Kidney tubule cell (primary cell): Measurements from ENCODE around the gene WNT4.

ENCODE experiments used
- DNase-seq: peaks from one replicate; pipeline ENCODE4 v3.0.0-alpha.2; 2018; ENCODE audit warnings: low spot score

The WNT4 gene

DNA sequence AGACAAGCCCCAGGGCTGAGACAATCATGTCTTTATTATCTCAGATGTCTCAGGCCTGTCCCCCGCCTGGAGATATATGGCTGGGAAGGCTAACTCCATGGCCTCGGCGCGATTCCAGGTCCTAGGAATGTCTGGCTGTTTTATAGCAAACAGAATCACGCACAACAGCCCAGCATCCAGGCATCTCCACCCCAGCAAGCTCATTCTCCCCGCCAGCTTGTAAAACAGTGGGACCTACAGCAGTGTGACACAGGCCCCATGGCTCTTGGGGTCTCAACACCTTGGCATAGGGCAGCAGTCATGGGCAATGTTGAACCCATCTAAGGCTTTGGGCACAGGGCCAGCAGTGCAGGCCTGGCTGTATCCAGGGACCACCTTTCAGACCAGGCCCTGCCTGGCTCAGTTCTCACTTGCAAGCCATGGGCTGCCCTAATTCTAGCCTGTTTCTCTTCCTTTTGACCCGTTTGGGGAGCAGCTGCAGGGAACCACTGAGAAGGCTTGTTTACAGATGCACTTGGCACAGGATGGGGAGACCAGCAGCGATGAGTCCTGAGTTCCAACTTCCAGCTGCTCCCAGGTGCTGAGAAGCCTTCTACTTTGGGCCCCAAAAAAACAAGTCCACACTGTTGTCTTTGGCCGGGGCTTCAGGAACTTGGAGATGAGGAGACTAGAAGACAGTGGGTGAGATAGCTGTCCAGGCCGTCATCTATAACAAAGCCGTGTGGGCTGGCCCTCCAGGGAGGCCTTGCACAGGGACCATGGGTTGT is 34.4 kb downstream of the WNT4 start:
- DNase-seq, result no peak

- peak; percentile 70 for DNase-seq
These were observed 35.8 kb downstream of the WNT4 start for GRCh38 chr1:22107126-22107525.

GRCh38 chr1:22105611-22106207 is 37.2 kb downstream of the WNT4 start:
- peak; percentile 59 for DNase-seq

DNA sequence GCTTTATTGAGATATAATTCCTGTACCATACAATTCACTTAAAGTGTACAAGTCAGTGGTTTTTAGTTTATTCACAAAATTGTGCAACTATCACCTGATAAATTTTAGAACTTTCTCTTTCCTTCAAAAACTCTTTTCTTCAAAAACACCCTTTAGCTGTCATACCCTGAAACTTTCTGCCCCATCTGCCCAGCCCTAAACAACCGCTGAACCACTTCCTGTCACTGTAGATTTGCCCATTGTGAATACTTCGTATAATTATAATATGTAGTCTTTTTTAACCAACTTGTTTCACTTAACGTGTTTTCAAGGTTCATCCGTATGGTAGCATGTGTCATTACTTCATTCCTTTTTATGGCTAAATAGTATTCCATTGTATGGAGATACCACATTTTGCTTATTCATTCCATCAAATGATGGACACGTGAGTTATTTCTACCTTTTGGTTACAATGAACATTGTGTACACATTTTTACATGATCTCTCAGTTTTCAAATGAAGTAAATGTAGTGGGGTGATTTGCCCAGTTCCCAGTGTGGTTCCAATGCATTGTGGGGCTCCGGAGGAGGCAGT is 37.9 kb downstream of the WNT4 start:
- DNase-seq, result no peak

DNA sequence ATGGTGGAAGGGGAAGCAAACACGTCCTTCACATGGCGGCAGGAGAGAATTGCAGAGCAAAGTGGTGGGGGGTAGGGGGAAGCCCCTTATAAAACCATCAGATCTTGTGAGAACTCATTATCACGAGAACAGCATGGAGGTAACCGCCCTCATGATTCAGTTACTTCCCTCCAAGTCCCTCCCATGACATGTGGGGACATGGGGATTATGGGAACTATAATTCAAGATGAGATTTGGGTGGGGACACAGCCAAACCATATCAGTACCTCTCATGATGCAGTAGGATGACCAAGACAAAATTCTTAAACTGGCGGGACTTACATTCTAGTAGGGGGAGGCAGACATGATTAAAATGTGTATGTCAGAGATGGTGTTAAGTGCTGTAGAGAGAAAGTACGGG is 38.8 kb downstream of the WNT4 start:
- DNase-seq, result no peak

DNA sequence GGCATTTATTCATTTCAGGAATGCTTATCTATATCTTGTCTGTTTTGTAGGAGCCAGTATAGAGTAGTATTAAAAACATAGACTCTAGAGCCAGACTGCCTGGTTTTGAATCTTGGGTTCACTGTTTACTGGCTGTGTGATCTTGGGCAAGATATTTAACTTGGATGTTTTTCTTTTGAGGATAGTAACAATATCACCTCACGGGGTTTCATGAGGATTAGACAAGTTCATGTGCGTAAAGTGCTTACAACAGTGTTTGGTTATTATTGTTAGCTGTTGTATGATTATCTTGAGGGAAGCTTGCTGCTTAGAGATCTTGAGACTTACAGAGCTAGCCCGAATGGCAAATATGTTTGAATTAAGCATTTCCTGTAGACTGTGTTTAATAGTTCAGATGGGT is 40.2 kb downstream of the WNT4 start:
- DNase-seq, result no peak

GRCh38 chr1:22101995-22102394 is 40.9 kb downstream of the WNT4 start:
- DNase-seq, result no peak

GRCh38 chr1:22101199-22101598 is 41.7 kb downstream of the WNT4 start:
- no peak for DNase-seq

DNA sequence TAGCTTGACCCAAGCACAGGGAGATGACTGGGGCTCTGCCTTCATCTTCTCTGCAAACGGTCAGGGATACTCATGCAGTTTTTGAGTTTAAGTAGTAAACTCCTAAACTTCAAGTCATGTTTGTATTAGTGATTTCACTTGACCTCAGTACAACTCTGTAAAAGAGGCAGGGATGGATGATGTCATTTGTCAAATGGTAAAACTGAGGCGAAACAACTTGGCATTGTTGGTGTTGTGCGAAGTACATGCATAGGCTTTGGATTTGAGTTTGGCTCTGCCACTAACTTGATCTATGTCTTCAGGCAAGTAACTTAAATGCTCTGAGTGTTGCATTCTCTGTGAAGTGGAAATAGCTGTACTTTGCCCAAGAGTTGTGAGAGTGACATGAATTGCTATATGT is 42.7 kb downstream of the WNT4 start:
- no peak for DNase-seq

GRCh38 chr1:22098752-22099151 is 44.1 kb downstream of the WNT4 start:
- no peak for DNase-seq

GRCh38 chr1:22096463-22096862 is 46.4 kb downstream of the WNT4 start:
- no peak for DNase-seq

DNA sequence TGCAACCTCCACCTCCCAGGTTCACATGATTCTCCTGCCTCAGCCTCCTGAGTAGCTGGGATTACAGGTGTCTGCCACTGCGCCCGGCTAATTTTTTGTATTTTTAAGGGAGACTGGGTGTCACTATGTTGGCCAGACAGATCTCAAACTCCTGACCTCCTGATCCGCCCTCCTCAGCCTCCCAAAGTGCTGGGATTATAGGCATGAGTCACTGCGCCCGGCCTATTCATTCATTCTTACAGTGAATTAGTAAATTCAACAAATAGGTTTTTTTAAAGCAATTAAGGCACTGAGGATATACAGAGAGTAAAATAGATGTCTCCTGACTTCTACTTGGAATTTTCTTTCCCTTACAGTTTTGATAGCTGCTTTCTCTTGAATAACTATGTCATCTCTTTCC is 46.9 kb downstream of the WNT4 start:
- DNase-seq, result no peak

- no peak for DNase-seq
These were observed 49.4 kb downstream of the WNT4 start for GRCh38 chr1:22093513-22093912.

- DNase-seq, result peak; percentile 81
These were observed 50.7 kb downstream of the WNT4 start for GRCh38 chr1:22092026-22092768.

DNA sequence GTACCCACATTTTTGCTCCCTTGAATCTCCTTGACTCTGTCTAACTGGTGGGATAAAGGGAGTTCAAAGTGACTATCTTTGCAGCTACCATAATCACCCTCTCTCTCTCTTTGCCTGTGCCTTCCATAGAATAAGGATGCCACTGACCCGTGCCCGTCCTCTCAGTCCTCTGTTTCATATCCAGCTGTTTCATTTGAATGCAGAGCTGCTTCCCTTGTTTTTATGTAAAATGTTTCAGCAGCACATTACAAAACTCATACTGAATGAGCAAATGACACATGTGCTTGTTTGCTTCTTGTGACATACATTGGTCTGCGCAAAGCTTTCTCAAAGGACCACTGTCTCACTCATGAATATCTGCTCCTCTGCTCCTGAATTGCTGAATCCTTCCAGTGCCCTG is 52.0 kb downstream of the WNT4 start:
- no peak for DNase-seq

DNA sequence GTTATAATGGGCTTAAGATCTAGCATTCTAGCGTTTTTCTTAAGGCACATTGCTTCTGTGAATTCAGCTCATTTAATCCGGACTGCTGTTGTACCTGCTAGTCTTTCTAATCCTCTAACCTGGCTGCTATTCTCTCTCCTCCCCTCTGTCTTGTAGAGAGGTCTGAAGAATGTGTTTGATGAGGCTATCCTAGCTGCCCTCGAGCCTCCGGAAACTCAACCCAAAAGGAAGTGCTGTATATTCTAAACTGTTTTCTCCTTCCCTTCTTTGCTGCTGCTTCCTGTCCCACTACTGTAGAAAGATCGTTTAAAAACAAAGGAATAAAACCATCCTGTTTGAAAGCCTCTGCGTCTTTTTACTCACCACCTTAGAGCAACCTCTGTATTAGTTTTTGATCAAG is 53.1 kb downstream of the WNT4 start:
- DNase-seq, result no peak

GRCh38 chr1:22089134-22089571 is 53.7 kb downstream of the WNT4 start:
- DNase-seq, result no peak

DNA sequence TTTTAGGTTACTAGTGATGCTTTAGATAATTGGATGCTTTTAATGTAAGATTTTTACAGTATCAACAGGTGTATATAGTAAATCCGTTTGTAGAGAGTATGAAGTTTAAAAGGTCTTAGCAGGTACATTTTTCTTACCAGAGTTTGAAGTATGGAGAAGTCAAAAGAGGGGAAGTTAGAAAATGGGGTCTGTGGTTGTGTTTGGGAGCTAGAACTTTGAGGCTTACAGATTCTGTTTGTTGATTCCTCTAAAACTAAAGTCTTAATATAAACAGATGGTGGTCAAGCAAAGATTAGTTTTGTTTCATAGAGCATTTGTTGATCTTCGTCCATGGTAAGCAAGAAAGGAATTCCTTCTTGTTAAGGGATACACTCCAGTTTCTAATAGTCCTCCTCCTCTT is 54.6 kb downstream of the WNT4 start:
- no peak for DNase-seq

DNA sequence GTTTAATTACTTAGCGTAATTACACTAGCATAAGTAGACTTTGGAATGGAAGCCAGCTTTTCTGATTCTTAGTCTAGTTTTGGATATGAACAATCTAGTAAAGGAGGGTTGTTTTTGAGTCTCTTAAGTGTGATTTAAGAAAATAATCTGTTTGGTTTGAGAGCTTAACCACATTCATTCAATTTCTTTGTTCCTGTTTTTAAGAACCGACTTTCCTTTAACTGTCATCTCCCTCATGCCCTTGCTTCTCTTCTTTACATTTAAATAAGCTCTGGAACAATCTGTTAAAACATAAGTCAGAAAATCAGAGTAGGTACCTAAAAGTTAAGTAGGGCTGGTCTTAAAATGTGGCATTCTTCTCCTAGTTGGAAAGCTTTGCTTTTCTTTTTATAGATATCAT is 62.7 kb downstream of the WNT4 start:
- DNase-seq, result no peak

DNA sequence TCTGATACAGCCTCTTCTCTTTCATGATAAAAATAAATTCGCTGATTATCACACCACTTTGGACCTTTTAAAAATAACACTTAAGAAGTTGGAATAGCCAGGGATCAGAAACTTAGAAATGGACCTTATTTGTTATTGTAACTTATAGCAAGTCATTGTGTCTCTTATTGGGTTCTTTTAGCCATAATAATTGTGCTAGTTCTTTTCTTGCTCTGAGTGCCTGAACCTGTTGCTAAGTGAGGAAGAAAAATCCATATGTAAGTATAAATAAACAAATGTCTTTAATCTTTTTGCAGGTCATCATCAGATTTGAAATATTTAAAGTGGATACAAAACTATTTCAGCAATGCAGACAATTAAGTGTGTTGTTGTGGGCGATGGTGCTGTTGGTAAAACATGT is 64.8 kb downstream of the WNT4 start:
- DNase-seq, result no peak

- peak; percentile 28 for DNase-seq
These were observed 65.2 kb downstream of the WNT4 start for GRCh38 chr1:22077728-22078127.

- DNase-seq, result no peak
These were observed 66.6 kb downstream of the WNT4 start for GRCh38 chr1:22076346-22076745.

DNA sequence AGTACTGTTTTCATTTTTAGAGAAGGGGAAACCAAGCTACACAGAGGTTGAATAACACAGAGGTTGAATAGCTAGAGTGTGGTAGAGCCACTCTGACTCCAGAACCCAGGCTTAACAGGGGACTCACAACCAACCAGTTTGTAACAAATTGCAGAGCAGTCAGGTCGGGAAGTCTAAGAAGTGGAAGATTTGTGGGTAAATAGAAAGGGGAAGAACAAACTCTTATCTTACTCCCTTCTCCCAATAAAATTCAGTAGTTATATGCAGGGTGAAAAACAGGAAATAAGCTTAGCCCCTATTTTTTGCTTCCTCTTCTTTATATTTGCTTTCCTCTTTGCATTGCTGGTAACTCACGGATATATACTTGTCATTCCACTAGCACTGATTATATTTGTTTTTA is 67.2 kb downstream of the WNT4 start:
- no peak for DNase-seq
